Stimulated activated CD4-positive, alpha-beta T cell treated with anti-CD3 and anti-CD28 coated beads, TNF-alpha, amount 100 ng/mL, for 24 hours (primary cell): Measurements from ENCODE around the gene MAPK8IP3.
A peak's percentile ranks its signal among the peaks of the same experiment; 100 is the strongest.

Experiments used
- DNase-seq, 3 experiments: peaks; one replicate each; pipeline ENCODE4 v3.0.0-alpha.2; 2020; ENCODE audit warnings: low read depth in 3 of 3

Gene MAPK8IP3

DNA sequence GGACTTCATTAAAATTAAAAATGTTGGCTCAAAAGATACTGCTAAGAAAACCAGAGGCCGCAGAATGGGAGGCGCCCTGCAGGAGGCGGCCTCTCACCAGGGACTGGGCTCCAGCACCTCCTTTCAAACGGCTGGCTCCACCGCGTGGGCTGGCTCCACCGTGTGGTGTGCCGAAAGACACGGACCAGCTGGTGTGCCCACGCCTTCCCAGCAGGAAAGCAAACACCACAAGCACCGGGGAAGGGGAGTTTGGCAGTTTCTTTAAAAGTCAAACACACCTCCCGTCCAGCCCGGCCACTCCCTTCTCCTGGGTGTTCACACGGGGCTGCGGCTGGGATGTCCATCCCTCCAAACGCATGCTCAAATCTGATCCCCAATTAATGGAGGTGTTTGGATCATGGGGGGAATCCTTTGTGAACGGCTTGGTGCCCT, 106.8 kb downstream of the MAPK8IP3 start:
- DNase-seq: peak in 2 of 3 experiments; percentile 16 to 70

GRCh38 chr16:1815461-1815860, 109.5 kb downstream of the MAPK8IP3 start:
- no peak for DNase-seq

- no peak for DNase-seq
These were observed 110.6 kb downstream of the MAPK8IP3 start for GRCh38 chr16:1816396-1817275.

GRCh38 chr16:1817276-1817589, 111.2 kb downstream of the MAPK8IP3 start:
- DNase-seq: no peak

GRCh38 chr16:1817716-1818115, 111.7 kb downstream of the MAPK8IP3 start:
- DNase-seq: no peak

GRCh38 chr16:1818204-1818872, 112.3 kb downstream of the MAPK8IP3 start:
- DNase-seq: no peak

DNA sequence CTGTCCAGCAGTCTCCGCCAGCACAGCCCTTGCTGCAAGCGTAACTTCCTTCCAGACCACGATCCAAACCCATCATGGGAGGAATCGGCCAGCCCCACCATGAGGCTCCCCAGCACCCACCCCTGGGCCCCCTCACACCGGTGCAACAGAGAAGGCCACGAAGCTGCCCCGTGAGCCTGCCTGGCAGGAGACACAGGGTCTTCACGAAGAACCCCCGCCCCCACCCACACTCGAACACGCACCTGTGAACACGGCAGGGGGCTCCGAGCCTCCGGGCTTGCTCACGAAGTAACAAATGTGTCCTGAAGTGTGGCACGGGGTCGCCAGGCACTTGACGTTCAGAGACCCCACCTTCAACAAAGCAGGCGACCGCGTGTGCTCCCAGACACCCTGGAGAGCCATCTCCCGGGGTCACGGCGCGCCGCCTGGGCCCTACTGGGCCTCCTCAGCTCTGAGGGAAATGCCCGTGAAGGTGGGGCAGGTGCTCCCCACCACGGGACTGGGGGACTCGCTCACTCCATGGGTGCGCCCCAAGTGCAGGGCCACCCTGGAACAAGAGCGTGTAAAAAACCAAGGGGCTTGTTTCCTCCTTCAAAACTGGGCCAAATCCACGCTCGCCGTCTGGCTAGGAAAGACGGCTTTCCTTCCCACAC, 113.0 kb downstream of the MAPK8IP3 start:
- no peak for DNase-seq

- no peak for DNase-seq
These were observed 113.6 kb downstream of the MAPK8IP3 start for GRCh38 chr16:1819611-1820010.
